ENCODE data around the gene CD83. TPM values are rescaled to one million over a fixed set of nuclear protein-coding genes. Genes with fewer than 3 reads are reported as not detected.
"Not testable (repeated sequence)": the region's sequence is repeated elsewhere in the genome, so short reads cannot be mapped to it uniquely, and the experiment has no call there.

The CD83 gene
- total RNA-seq, 1 experiment from 2014 or later, result 5.3 TPM

DNA sequence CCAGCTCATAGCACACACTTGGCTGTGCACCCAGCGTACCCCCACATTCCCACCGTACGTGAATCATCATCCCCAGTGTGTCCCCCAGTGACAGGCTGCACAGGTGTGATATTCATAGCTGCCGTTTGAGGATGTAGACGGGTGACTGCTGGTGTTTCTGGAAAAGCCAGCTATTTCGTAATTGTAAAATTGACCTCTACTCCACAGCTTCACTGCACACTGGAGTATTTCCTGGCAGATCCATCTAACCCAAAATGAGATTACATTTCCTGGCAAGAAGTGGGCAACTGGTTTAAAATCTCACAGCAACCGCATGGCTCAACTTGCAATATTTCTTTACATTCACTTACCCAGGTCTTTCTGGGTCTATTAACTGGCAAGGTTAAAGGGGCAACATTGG lies 30.3 kb downstream of the CD83 start:
- DNase-seq (ENCODE audit: low spot score), result no peak

DNA sequence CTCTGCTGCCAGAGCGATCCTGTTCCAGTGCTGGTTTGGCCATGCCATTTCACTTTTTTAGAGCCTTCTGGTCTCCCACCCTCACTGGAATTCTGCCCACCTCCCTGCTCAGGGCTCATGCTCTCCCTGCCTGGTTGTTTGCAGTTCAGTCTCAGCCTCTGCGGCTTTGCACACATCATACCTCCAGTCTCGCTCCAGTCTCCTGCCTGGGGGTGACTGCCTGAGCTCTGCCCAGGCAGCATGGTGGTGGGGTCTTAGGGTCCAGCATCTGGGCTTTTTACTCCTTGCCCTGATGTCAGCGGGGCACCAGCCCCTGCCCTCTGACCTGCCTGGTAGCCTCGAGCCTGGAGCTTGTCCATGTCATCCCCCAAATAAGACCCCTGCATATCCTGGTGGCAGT lies 30.9 kb downstream of the CD83 start:
- DNase-seq (ENCODE audit: low spot score), result no peak

DNA sequence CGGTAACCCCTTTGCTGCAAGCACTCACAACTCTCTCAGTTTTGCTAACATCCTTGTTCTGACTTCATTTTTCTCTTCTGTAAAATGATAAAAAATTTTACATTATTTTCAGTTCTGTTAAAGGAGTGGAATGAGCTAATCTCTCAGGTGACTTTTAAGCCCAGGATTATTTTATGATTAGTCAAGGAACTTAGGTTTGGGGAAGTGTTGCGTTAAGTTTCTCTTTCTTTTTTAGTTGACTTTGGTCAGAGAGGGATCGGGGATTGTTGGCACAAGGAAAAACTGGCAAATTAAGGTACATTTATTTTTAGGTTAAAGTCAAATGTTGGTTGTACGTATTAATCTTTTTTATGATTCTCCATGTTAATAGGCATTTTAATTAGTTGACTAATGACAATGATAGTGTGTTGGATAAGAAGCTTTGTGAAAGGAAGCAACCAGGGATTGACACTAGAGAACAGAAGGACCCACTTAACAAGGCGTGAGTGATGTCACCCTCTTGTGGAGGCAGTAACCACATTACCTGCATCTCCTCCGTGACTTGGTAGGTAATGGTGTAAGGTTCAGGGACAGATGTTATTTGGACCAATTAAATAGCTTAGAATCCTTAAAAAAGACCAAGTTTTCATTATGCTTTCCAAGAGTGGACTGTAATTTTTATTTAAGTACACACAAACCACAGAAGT lies 31.6 kb downstream of the CD83 start:
- no peak for DNase-seq (ENCODE audit: low spot score)

DNA sequence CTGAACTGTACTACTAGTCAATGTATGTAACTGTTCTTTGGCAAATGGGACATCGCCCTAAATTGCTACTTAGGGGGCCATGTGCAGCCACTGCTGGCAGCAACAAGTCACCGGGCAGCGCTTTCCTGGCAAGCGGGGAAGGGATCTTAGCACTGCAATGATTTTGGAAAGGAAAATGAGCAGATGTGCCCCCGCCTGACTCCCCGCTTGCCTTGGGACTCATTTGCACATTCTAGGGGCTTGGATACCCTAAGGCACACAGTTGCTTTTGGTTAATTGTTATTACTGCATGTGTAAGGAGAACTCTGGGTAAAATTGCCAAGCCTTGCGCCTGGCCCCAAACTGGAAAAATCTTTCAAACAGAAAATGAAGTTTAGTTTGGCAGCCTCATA lies 32.2 kb downstream of the CD83 start:
- no peak for DNase-seq (ENCODE audit: low spot score)

DNA sequence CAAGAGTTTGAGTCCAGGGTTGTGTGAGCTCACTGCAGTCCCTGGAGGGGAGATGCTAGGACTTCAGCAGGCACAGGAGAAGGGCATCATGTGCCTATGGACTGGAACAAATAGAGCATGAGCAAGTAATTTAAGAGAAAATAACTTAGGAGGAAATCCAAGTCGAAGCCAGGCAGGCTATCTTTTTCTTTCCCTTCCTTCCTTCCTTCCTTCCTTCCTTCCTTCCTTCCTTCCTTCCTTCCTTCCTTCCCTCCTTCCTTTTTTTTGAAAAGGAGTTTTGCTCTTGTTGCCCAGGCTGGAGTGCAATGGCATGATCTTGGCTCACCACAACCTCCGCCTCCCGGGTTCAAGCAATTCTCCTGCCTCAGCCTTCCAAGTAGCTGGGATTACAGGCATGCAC lies 33.7 kb downstream of the CD83 start:
- not testable (repeated sequence) for DNase-seq (ENCODE audit: low spot score)

DNA sequence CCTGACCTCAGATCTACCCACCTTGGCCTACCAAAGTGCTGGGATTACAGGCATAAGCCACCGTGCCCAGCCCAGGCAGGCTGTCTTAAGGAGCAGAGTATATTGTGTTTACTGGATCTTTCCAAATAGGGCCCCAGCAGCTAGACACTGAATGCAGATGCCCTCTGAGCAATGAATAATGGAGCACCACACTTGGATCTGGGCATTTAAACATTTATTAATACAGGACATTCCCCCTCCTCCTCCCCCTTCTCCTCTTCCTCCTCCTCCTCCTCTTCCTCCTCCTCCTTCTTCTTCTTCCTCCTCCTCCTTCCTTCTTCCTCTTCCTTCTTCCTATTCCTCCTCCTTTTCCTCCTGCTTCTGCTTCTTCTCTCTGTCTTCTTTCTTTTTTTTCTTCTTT lies 34.2 kb downstream of the CD83 start:
- no peak for DNase-seq (ENCODE audit: low spot score)

DNA sequence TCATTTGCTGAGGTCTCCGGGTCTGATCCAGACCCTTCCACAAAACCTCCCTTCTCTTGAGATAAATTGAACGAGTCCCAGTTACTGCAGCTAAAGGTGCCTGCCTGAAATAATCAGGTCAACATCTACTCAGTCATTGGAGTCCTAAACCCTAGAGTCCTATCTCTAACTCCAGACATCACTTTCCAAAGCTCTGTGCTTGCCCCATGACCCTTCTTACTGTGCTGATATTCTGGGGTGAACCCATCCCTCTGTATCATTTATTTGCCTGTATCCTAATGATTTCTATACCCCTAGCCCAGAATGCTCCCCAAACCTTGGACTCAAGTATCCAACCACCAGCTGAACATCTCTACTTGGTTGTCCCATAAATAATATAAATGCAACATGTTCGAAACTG lies 35.7 kb downstream of the CD83 start:
- no peak for DNase-seq (ENCODE audit: low spot score)

DNA sequence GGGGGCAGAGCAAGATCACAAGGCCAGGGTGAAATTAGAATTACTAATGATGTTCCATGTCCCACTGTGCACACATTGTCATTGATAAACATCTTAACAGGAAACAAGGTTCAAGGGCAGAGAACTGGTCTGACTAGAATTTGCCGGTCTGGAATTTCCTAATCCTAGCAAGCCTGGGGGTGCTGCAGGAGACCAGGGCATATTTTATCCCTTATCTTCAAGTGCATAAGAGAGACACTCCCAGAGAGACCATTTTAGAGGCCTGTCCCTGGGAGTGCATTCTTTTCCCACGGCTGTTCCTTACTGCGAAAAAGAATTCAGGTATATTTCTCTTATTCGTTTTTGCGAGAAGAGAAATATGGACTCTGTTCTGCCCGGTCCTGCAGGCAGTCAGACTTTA lies 41.5 kb downstream of the CD83 start:
- no peak for DNase-seq (ENCODE audit: low spot score)

DNA sequence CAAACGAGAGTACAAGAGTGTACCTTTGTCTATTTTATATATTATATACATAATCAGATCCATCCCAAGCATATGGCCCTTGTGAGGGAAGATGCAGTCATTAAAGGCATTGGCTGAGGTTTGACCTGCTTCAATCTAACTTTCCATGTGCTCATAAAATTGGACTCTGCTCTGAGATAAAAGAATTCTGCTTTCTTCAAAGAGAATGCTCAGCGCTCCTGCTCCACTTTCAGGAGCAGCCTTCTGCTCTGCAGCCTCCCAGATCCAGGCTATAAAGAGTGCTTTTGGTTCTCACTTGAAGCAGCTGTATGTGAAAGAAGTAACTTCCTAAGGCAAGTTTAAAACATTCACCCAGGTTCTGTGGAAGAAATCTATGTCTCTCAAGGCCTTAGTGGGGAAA lies 45.3 kb downstream of the CD83 start:
- no peak for DNase-seq (ENCODE audit: low spot score)

DNA sequence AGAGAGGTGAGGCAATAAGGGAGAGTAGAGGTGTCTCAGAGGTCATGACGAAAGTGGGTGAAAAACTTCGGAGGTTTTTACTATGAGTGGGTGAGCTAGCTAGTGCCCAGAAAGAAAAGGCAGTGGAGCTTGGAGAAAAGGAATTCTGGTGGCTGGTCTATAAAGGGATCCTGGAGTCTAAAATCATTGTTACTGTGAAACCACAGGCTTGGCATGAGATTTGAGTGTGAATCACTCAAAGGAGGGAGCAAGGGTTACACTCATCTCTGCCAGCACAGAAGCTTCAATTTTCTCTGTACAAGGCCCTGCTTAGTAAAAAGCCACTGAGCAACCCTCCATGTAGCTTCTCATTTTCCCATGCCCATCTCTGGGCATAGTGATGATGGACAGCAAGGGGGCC lies 47.5 kb downstream of the CD83 start:
- DNase-seq (ENCODE audit: low spot score), result peak; percentile 72

DNA sequence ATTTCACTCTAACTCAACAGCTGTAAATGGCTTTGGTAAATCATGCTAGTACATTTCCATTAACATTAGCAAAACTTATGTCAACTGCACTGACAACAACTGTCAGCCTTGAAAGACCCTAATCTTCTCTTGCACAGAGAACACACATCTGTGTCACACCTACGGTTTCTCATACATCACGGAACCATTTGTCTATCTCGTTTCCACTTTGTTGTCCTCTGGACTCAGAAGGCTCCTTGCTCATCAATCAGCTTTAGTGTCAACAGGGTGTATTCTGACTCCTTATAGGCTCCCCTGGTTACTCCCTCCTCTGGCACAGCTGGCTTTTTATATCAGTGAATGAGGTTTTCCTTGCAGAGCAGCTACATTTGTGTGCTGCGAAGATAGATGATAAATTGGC lies 49.3 kb downstream of the CD83 start:
- no peak for DNase-seq (ENCODE audit: low spot score)

DNA sequence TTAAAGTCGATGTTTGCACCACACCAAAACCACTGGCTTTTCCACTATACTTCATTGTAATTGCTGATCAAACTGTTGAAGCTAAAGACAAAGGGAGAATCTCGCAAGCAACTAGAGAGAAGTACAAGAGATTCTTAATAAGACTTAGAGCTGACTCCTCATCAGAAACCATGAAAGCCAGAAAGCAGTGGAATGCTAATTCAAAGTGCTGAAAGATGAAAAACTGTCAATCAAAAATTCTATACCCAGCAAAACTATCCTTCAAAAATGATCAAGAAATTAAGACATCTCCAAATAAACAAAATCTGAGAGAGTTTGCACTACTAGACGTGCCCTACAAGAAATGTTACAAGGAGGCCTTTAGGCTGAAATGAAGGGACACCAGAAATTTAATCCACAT lies 52.6 kb downstream of the CD83 start:
- no peak for DNase-seq (ENCODE audit: low spot score)

DNA sequence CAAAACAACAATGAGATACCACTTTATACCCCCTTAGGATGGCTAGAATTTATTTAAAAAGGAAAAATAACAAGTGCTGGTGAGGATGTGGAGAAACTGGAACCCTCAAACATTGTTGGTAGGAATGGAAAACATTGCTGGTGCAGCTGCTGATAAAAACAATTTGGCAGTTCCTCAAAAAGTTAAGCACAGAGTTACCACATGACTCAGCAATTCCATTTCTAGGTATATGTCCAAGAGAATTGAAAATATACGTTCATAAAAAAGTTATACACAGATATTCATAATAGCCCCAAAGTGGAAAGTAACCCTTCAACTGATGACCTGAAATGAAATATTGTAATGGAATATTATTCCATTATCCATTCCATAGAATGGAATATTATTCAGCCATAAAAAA lies 55.0 kb downstream of the CD83 start:
- DNase-seq (ENCODE audit: low spot score), result no peak

DNA sequence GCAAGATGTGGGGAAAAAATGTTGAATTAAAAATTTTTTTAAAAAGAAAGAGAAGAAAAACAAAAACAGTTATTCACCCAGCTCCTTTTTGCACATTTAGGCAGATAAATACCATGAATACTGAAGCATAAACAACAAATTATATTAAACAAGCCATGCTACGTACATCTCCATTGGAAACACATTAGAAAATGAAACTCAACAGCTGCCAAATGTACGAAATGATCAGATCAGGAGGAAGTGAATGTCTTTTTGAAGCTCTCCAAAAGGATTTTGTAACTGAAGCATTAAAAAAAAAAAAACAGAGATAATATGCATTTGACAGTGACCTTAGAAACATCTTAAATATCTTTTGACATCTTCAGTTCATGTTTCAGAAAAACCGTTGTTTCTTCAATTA lies 56.7 kb downstream of the CD83 start:
- DNase-seq (ENCODE audit: low spot score), result no peak

DNA sequence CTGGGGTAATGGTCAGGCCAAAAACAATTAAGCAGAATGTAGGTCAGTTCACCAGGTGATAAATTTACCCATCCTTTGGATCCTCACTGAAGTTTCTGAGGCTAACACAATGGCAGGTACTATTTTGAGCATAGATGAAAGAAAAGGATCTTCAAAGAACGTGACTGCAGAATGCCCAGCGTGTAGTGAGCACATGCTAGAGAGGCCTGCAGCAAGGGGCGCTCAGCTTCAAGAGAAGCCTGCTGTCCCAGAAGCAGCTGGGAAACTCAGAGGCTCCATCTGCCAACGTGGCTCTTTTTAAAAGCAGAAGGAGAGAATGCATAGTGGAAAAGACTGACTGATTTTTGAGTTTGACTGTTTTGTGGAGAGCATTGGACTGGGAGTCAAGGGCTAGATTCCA lies 57.4 kb downstream of the CD83 start:
- no peak for DNase-seq (ENCODE audit: low spot score)

DNA sequence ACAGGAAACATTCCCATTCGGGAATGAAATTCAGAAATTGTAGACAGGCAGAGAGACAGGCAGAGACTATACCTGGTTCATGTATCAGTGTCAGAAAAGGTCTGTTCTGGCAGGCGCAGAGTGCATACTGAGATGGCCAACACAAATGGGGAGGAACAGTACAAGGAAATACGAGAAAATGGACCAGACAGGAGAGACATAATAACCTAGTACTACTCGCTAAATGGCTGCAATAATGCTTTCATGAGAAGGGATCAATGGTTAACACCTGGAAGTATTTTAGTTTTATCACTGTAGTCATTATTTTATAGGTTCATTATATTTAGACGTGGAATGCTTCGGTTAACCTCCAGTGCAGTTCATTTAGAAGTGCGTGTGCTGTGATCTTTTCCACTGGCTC lies 58.9 kb downstream of the CD83 start:
- no peak for DNase-seq (ENCODE audit: low spot score)

DNA sequence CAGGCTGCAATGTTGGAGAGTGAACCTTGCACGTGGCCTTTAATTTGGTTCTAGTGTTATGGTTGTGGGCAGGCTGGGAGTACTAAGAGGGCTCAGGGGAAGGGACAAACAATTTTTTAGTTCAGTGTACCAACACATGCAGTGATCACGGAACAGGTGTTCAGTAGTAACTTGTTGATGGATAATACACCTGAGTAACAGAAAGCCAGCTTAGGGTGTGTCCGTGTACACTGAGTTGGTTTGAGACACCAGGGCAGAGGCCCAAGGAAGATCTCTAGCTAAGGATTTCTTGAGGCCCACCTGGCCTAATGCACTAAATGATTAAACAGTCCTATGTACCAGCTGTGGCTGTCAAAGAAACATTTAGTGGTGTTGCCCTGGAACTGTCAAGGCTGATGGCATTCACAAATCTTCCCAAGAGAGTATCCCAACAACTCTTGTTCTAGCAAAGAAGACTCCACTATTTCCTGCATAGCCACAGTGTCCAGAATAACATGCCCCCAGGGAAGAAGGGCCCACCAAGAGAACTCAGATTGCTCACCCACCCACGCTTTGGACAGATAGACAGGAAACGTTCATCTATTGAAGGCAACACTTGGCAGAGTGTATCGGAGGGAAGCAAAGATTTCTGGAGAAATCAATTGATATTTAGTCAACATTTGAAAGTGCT lies 60.0 kb downstream of the CD83 start:
- no peak for DNase-seq (ENCODE audit: low spot score)

DNA sequence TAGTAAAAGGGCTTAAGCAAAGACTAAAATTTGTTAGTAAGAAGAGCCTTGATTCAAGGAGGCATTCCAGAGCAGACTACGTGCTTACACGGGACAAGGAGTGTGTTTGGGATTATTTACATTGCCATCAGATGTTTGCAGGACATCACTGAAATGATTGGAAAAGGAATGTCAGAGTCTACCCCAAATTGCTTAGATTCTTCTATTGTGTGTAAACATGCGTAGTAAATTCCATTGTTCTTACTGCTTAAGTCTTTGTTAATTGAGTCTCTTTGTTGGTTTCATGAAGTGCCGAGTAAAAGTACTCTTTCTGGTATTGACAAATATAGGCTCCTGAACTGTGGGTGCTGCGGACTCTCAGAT lies 60.5 kb downstream of the CD83 start:
- DNase-seq (ENCODE audit: low spot score), result no peak

DNA sequence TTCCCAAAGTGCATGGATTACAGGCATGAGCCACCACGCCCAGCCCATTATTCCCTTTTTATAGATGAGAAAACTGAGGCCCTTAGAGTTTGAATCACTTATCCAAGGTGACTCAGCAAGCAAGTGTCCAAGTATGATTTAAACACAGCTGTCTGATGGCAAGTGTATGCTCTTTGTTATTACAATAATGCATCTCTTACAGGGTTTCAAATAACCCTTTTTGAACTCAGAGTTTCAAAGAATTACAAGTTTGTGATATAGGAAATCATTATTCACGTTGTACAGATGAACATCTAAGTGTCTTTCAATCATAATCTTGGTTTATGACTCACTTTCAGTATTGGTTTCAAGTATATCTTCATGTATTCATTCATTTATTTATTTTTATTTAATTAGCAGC lies 63.0 kb downstream of the CD83 start:
- no peak for DNase-seq (ENCODE audit: low spot score)

DNA sequence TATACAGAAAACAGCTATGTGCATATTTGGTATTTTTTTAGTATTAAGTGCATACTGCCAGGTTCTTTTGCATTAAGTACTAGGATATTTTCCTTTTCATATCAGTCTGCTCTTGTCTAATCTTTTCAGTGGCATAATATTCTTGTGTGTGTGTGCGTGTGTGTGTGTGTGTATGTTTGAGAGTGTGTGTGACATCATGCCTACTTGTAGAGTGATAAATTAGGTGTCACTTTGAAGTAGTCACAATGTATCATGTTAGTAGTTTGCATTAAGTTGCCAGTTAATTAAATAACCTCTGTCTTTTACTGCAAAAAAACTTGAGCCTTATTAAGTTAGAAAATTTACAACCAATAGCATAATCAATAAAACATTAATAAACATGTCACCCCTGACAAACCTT lies 65.3 kb downstream of the CD83 start:
- no peak for DNase-seq (ENCODE audit: low spot score)
